GM10248 (cell line): ENCODE data around the gene VAV2.

Source experiments
- CTCF ChIA-PET: fragments of 300-600 bp; sonication (Branson Sonifier 250); formaldehyde crosslinking; extraction: SDS; loops from one replicate; lab custom pipeline; 2021; ENCODE audit warnings: antibody characterized with exemption; lab: Yijun Ruan, JAX
- POLR2A ChIA-PET: fragments of 350-650 bp; sonication (Branson Sonifier 250); formaldehyde crosslinking; extraction: SDS; loops from one replicate; lab custom pipeline; 2020; ENCODE audit warnings: antibody characterized with exemption; lab: Yijun Ruan, JAX
- DNase-seq: peaks from one replicate; pipeline ENCODE4 v3.0.0; 2012; ENCODE audit errors: extremely low spot score
- TF ChIP-seq, protein P1 (sequence below): IDR thresholded peaks from 2 replicates; pipeline ENCODE4 v1.5.1; 2012; ENCODE audit warnings: mild to moderate bottlenecking, low read depth; ENCODE audit errors: extremely low read depth, missing control alignments, control extremely low read depth

VAV2 gene

DNA sequence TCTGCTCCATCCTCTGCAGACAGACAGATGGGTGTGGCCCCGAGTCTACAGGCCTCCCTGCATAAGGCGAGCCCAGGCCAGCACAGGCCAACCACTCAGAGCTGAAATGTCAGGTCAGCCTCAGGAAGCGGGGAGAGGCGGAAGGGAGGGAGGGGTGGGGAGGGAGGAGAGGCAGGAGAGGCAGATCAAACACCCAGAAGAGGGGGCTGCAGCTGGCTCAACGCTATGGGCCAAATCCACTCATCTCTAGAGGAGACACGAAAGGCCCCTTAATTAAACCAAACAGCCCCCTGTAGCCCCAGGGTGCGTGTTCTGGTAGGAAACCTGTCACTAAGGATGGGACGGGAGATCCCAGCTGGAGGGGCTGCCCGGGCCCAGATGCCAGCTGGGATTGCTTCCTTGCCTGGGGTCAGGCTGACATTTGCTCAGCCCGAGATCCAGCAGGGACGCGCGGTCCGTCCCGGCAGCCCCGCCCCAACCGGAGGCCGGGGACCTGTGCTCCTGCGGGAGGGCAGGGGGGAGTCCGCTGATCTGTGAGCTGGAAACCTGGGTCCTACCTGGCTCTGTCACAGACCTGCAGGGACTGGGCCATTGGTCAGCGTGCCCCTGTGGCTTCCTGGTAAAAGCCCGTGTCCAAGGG lies 156.7 kb downstream of the VAV2 start:
- CTCF ChIA-PET: no interaction called here
- POLR2A ChIA-PET: no interaction called here
- TF ChIP-seq, protein P1, sequence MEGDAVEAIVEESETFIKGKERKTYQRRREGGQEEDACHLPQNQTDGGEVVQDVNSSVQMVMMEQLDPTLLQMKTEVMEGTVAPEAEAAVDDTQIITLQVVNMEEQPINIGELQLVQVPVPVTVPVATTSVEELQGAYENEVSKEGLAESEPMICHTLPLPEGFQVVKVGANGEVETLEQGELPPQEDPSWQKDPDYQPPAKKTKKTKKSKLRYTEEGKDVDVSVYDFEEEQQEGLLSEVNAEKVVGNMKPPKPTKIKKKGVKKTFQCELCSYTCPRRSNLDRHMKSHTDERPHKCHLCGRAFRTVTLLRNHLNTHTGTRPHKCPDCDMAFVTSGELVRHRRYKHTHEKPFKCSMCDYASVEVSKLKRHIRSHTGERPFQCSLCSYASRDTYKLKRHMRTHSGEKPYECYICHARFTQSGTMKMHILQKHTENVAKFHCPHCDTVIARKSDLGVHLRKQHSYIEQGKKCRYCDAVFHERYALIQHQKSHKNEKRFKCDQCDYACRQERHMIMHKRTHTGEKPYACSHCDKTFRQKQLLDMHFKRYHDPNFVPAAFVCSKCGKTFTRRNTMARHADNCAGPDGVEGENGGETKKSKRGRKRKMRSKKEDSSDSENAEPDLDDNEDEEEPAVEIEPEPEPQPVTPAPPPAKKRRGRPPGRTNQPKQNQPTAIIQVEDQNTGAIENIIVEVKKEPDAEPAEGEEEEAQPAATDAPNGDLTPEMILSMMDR: no peak
- no peak for DNase-seq

DNA sequence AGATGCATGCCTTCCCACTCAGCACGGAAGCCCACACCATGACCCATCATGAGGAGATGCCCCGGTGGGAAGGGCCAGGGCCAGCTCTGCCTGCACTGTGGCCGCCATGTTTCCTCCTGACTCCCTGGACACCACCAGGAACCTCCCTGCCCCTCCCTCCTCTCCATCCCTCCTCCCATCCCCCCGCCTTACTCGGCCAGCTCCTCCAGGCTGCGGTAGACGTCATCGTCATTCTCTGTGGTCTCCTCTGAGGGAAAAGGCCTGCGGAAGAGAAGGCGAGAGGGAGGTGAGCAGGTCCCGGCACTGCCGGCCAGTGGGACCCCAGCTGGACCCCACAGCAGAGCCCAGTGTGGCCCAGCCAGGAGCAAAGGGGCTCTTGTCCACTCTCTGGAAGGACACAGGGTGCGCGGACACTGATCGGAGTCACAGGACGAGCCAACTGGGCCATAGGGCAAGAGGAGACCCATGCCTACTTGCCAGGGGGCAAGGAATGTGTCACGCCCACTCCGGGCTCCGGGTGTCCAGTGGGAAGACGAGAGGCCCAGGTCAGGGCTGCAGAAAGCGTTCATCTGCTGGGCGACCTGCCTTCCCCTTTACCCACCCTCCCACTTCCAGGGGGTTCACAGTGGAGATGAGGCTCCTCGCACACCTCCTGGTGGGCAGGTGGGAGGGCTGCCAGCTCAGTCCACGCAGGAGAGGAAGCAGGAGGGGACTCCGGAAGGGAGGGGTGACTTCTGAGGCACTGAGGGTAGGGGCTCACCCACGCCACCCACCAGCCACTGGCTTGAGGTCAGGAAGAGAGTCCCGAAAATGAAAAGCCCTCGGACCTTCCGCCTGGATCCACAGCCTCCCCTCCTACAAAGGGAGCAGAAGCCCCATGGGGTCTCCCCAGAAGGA lies 157.8 kb downstream of the VAV2 start:
- POLR2A ChIA-PET: no interaction called here
- TF ChIP-seq, protein P1: no peak
- no peak for DNase-seq
- CTCF ChIA-PET: no interaction called here

DNA sequence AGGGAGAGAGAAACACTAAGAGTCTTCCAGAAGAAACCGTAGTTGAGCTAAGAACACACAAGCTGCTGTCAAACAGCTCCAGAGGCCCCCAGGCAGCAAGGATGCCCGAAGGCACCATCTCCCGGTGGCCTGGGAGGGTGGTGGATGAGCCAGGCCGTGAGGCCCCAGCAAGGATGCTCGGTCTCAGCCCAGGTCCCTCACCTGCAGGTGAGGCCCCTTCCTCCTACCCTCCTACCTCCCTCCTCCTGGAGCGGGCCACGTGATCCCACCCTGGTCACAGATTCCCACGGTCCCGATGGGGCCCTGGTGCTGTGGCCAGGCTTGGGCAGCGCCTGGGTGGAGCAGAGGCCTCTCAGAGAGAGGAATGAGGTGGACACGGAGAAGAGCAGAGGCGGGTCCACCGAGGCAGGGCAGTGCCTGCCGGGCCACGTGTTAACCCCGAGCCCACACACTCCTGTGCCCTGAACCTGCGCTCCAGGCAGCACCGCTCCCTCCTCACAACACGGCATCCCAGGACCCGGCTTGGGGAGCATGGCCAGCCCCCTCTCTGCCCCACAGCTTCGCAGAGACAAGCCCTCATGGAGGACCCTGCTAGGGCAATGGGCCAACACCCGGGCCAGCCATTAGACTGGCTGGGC lies 158.6 kb downstream of the VAV2 start:
- ChIA-PET CTCF (interaction anchor here (1.0 to 1.5 kb wide), 3 partner anchors 10 to 98 kb away, joined by 3 read pairs; no protein-coding TSS in a partner anchor), POLR2A (no interaction called here)
- no peak for DNase-seq
- TF ChIP-seq, protein P1: no peak

DNA sequence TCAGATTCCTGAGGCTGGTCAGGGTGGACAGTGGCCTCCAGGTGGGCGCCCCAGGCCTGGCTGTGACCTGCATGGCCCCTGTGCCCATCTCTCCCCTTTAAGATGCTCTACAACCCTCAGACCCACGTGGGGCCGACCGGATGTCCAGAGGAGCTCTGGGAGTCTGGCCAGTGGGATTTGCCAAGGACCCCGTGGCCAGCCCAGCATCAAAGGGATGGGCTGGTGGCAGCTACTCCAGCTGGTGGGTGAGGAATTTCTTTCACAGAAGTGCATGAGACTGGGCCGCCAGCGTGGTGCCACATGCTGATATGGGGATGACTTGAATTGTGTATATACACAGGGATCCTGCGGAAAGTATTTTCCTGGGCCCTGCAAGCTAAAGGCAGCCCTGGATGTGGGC lies 159.2 kb downstream of the VAV2 start:
- POLR2A ChIA-PET: no interaction called here
- CTCF ChIA-PET: interaction anchor here (1.0 to 1.5 kb wide), 3 partner anchors 10 to 99 kb away, joined by 3 read pairs; no protein-coding TSS in a partner anchor
- DNase-seq: no peak
- TF ChIP-seq, protein P1: no peak

DNA sequence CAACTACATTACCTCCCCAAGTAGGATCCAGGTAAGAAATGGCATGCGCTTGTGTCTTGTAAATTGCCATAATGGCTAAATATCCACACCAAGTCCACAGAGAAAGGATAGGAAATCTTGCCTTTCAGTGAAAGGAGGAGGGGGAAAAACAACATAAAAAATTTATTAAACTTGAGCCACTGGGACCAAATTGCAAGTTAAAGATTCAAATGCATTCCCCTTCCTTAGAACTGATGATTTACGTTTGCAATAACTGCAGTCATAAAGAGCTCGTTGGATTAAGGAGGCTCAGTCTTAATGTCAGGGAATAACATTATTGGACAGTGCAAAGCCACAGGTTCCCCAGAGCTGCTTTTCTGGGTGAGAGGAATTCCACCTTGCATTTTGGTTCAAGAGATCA lies 161.4 kb downstream of the VAV2 start:
- TF ChIP-seq, protein P1: no peak
- DNase-seq: no peak
- CTCF ChIA-PET: interaction anchor here (1.2 kb wide), 1 partner anchor 9 kb away, joined by 3 read pairs; no protein-coding TSS in a partner anchor
- POLR2A ChIA-PET: no interaction called here

DNA sequence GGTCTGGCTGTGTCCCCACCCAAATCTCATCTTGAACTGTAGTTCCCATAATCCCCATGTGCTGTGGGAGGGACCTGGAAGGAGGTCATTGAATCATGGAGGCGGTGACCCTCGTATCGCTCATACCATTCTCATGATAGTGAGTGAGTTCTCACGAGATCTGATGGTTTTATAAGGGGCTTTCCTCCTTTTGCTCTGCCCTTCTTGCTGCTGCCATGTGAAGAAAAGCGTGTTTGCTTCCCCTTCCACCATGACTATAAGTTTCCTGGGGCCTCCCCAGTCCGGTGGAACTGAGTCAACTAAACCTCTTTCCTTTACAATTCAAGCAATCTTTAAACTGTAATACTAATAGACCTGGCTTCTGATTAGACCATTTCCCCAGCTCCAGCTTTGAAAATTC lies 161.8 kb downstream of the VAV2 start:
- no peak for DNase-seq
- CTCF ChIA-PET: interaction anchor here (1.2 kb wide), 1 partner anchor 10 kb away, joined by 3 read pairs; no protein-coding TSS in a partner anchor
- POLR2A ChIA-PET: no interaction called here
- TF ChIP-seq, protein P1: no peak
